ENCODE measurements around the gene KLHL26.

DNA sequence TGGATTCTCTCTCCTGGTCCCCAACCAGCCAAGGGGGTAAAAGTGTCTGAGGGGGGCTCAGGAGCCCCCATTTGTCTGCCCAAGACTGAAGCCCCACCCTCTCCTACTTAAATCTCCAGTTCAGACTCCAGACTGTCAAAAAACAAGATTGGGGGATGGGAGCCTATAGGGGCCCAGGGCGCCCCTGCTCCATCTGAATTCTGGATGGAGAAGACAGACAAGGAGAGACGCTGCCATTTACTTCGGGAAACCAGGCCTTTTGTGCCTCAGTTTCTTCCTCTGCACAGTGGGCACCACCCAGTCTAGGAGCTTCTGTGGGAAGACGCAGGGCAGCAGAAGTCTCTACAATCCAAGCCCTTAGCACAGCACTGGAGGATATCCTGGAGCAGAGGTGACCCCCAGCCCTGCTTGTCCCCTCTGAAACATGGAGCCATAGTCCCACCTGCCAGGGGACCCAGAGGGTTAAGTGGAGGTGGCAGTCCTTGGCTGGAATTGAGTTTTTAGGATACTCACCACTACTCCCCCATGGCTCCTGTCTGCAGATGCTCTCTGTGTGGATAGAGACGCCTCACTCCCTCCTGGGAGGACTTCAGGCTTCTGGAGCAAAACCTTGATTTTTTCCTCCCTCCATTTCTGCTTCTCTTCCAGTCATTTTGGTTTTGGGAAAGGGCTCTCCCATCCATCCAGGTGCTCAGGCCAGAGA is 28.6 kb upstream of the KLHL26 start:
- TF ChIP-seq ZFP36L2 (CRISPR knock-in tag; IDR thresholded peaks at IDR 0.05) (no peak), IRX3 (CRISPR knock-in tag; IDR thresholded peaks at IDR 0.05; ENCODE audit: borderline replicate concordance, low read depth) (no peak), RAD21 (CRISPR knock-in tag; IDR thresholded peaks at IDR 0.05) (no peak), ZZZ3 (CRISPR knock-in tag; IDR thresholded peaks at IDR 0.05; ENCODE audit: borderline replicate concordance) (no peak), CHD2 (IDR thresholded peaks at IDR 0.05; ENCODE audit: low read depth, low read length) (no peak), EP300 (IDR thresholded peaks at IDR 0.05; ENCODE audit: low read depth in 2 of 2, low read length in 2 of 2) (no peak), EP300 (CRISPR knock-in tag; IDR thresholded peaks at IDR 0.05; ENCODE audit: borderline replicate concordance) (no peak), ZSCAN31 (CRISPR knock-in tag; IDR thresholded peaks at IDR 0.05; ENCODE audit: low read depth) (no peak), CCAR2 (optimal IDR thresholded peaks at IDR 0.05; ENCODE audit: low read depth, low read length) (no peak)
- TF ChIP-seq, protein P1, sequence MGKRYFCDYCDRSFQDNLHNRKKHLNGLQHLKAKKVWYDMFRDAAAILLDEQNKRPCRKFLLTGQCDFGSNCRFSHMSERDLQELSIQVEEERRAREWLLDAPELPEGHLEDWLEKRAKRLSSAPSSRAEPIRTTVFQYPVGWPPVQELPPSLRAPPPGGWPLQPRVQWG (CRISPR knock-in tag; IDR thresholded peaks at IDR 0.05; ENCODE audit: borderline replicate concordance, low read depth): no peak
- TF ChIP-seq, protein P2, sequence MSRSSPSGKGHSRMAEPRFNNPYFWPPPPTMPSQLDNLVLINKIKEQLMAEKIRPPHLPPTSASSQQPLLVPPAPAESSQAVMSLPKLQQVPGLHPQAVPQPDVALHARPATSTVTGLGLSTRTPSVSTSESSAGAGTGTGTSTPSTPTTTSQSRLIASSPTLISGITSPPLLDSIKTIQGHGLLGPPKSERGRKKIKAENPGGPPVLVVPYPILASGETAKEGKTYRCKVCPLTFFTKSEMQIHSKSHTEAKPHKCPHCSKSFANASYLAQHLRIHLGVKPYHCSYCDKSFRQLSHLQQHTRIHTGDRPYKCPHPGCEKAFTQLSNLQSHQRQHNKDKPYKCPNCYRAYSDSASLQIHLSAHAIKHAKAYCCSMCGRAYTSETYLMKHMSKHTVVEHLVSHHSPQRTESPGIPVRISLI (CRISPR knock-in tag; IDR thresholded peaks at IDR 0.05; ENCODE audit: borderline replicate concordance): no peak
- TF ChIP-seq, protein P3, sequence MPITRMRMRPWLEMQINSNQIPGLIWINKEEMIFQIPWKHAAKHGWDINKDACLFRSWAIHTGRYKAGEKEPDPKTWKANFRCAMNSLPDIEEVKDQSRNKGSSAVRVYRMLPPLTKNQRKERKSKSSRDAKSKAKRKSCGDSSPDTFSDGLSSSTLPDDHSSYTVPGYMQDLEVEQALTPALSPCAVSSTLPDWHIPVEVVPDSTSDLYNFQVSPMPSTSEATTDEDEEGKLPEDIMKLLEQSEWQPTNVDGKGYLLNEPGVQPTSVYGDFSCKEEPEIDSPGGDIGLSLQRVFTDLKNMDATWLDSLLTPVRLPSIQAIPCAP (CRISPR knock-in tag; IDR thresholded peaks at IDR 0.05; ENCODE audit: low read depth): no peak
- TF ChIP-seq, protein P4, sequence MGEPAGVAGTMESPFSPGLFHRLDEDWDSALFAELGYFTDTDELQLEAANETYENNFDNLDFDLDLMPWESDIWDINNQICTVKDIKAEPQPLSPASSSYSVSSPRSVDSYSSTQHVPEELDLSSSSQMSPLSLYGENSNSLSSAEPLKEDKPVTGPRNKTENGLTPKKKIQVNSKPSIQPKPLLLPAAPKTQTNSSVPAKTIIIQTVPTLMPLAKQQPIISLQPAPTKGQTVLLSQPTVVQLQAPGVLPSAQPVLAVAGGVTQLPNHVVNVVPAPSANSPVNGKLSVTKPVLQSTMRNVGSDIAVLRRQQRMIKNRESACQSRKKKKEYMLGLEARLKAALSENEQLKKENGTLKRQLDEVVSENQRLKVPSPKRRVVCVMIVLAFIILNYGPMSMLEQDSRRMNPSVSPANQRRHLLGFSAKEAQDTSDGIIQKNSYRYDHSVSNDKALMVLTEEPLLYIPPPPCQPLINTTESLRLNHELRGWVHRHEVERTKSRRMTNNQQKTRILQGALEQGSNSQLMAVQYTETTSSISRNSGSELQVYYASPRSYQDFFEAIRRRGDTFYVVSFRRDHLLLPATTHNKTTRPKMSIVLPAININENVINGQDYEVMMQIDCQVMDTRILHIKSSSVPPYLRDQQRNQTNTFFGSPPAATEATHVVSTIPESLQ (CRISPR knock-in tag; conservative IDR thresholded peaks at IDR 0.05): no peak
- TF ChIP-seq, protein P5, sequence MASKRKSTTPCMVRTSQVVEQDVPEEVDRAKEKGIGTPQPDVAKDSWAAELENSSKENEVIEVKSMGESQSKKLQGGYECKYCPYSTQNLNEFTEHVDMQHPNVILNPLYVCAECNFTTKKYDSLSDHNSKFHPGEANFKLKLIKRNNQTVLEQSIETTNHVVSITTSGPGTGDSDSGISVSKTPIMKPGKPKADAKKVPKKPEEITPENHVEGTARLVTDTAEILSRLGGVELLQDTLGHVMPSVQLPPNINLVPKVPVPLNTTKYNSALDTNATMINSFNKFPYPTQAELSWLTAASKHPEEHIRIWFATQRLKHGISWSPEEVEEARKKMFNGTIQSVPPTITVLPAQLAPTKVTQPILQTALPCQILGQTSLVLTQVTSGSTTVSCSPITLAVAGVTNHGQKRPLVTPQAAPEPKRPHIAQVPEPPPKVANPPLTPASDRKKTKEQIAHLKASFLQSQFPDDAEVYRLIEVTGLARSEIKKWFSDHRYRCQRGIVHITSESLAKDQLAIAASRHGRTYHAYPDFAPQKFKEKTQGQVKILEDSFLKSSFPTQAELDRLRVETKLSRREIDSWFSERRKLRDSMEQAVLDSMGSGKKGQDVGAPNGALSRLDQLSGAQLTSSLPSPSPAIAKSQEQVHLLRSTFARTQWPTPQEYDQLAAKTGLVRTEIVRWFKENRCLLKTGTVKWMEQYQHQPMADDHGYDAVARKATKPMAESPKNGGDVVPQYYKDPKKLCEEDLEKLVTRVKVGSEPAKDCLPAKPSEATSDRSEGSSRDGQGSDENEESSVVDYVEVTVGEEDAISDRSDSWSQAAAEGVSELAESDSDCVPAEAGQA (IDR thresholded peaks at IDR 0.05; ENCODE audit: low read depth): no peak
- TF ChIP-seq, protein P5 (CRISPR knock-in tag; IDR thresholded peaks at IDR 0.05; ENCODE audit: borderline replicate concordance): no peak
